Kidney (tissue), 14 donors: ENCODE results near the gene ZNRF3. TPM values are rescaled to one million over a fixed set of nuclear protein-coding genes. Genes with fewer than 3 reads are reported as not detected.

ENCODE experiments used
- DNase-seq, 5 donors: peaks; one replicate each; pipeline ENCODE4 v3.0.0-alpha.2; 2013 to 2020
- FAIRE-seq: peaks from 2 replicates; lab custom pipeline; 2012; peaks lifted over from hg19 to GRCh38; lab: Jason Lieb, UNC
- H3K27ac ChIP-seq, 2 donors: one replicate each; pipeline ENCODE4 v1.7.0; 2013; ENCODE audit warnings: low read depth in 2 of 2, low read length in 2 of 2, inconsistent platforms in 1 of 2
- H3K27me3 ChIP-seq: one replicate; pipeline ENCODE4 v1.7.1; 2013; ENCODE audit warnings: low read length, inconsistent platforms; ENCODE audit not compliant: control insufficient read depth, insufficient read depth
- H3K36me3 ChIP-seq, 3 donors: one replicate each; pipeline versions ENCODE4 v1.7.0 to v1.7.1; 2013; ENCODE audit warnings: low read length in 3 of 3, control low read depth in 1 of 3, inconsistent platforms in 1 of 3; ENCODE audit not compliant: insufficient read depth in 3 of 3, control insufficient read depth in 2 of 3
- H3K4me1 ChIP-seq, 3 donors: one replicate each; pipeline versions ENCODE4 v1.7.0 to v1.7.1; 2013; ENCODE audit warnings: low read length in 3 of 3, inconsistent platforms in 1 of 3, low read depth in 1 of 3; ENCODE audit not compliant: control insufficient read depth in 2 of 3, insufficient read depth in 2 of 3
- H3K4me3 ChIP-seq, 3 donors: one replicate each; pipeline versions ENCODE4 v1.7.0 to v1.8.1; 2013; ENCODE audit warnings: low read length in 3 of 3, control low read depth in 1 of 3, inconsistent platforms in 1 of 3
- H3K9ac ChIP-seq, 3 donors: one replicate each; pipeline versions ENCODE4 v1.7.0 to v1.7.1; 2013; ENCODE audit warnings: low read length in 3 of 3, control low read depth in 1 of 3, inconsistent platforms in 1 of 3
- H3K9me3 ChIP-seq, 3 donors: one replicate each; pipeline versions ENCODE4 v1.7.0 to v1.7.1; 2013; ENCODE audit warnings: low read length in 3 of 3, control low read depth in 1 of 3, inconsistent platforms in 1 of 3; ENCODE audit not compliant: control insufficient read depth in 2 of 3, insufficient read depth in 1 of 3
- CTCF ChIP-seq: IDR thresholded peaks from 3 replicates; pipeline ENCODE4 v1.5.1; 2012; ENCODE audit warnings: mild to moderate bottlenecking, moderate library complexity, borderline replicate concordance; ENCODE audit not compliant: insufficient read depth; ENCODE audit errors: extremely low read depth
- intact Hi-C: fragments of 100-400 bp; cut with DNase I; formaldehyde crosslinking; loops from one replicate; pipeline ENCODE4 v1.11.1; 2022
- polyA plus RNA-seq: library from polyadenylated mRNA; stranded (reverse); fragments of 350-450 nt; fragmentation: Illumina TruSeq; extraction: RNeasy Lipid Tissue Mini Kit (QIAGEN cat#74804); gene quantifications from one replicate; pipeline ENCODE4 v1.2.3, GENCODE V29; 2014; ENCODE audit warnings: low read depth, low replicate concordance; ENCODE audit not compliant: insufficient read depth
- total RNA-seq: library from RNA; stranded (reverse); fragmentation: NEBNext Ultra II Directional; extraction: Animal tissue kit (Norgen Biotek cat#: 25700); gene quantifications from one replicate; pipeline ENCODE4 v1.2.1, GENCODE V29; 2021
- donor health status: control.
- donor health status: control.
- donor health status: control.
- donor health status: control.
- donor health status: control.
- donor health status: DM: yes; HTN: yes; CAD: no.
- donor health status: Normal renal cell carcinoma (clear cell type).

Gene ZNRF3
- total and polyA plus RNA-seq, 2 donors from 2014 or later, result 6.8 to 24.4 TPM

DNA sequence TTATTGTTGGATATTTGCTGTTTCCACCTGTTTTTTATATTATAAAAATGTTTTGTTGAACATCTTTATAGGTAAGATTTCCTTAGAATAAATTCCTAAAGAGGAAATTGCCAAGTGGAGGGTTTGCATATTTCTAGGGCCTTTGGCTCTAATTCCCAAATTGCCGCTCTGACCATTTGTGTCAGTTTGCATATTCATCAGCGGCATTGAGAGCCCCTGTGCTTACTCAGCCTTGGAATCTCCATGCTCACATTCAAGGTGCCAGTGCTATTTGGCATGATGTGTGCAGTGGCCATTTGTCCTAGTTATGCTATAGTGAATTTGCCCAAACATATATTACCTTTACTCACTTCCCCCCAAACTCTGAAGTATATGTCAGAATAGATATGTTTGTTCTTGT lies 214.9 kb downstream of the ZNRF3 start:
- H3K27me3 ChIP-seq, result no peaks in the 10 kb centered on the region
- H3K36me3 ChIP-seq, result peaks cover 4 to 13% (median 5%) of the 10 kb centered on the region in 3 donors
- H3K4me1 ChIP-seq, result peaks cover 0 to 6% (median 0%) of the 10 kb centered on the region in 3 donors
- FAIRE-seq, result no peak
- no peak overlapping the region for H3K4me3 ChIP-seq
- H3K27ac ChIP-seq, result no peak overlapping the region
- no peaks in the 10 kb centered on the region for H3K9me3 ChIP-seq
- no peak for TF ChIP-seq CTCF
- H3K9ac ChIP-seq, result no peak overlapping the region
- intact Hi-C loops, result no loop called here
- DNase-seq, result no peak

DNA sequence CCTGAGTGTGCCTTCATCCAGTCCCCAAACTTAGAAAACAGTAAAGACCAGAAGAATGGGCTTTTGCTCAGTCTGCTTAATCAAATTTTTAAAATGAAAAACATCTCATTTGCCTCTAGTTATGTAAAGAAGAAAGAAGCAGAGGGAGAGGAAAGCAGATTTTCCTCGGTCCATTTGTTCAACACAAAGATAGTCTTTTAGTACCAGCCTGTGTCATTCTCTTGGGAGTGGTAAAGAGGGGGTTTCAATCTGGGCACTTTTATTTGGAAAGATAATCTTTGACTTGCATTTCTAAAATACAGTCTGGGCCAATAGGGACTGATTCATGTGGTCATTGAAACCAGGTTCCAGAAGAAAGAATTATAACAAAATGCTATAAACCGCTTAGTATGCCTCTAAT lies 218.9 kb downstream of the ZNRF3 start:
- Histone ChIP-seq H3K27ac (no peak overlapping the region), H3K4me3 (no peak overlapping the region), H3K9me3 (no peaks in the 10 kb centered on the region), H3K9ac (no peak overlapping the region), H3K4me1 (no peaks in the 10 kb centered on the region), H3K36me3 (peaks cover 0 to 5% (median 4%) of the 10 kb centered on the region in 3 donors), H3K27me3 (no peaks in the 10 kb centered on the region)
- TF ChIP-seq CTCF, result no peak
- no peak for FAIRE-seq
- intact Hi-C loops, result no loop called here
- no peak for DNase-seq

GRCh38 chr22:29103121-29103520 lies 219.7 kb downstream of the ZNRF3 start:
- FAIRE-seq, result no peak
- H3K9ac ChIP-seq, result no peak overlapping the region
- intact Hi-C loops, result no loop called here

More at GRCh38 chr22:29103121-29103520, 219.7 kb downstream of the ZNRF3 start:
- Histone ChIP-seq H3K36me3 (peaks cover 0 to 5% (median 4%) of the 10 kb centered on the region in 3 donors), H3K27me3 (no peaks in the 10 kb centered on the region), H3K4me3 (no peak overlapping the region), H3K9me3 (no peaks in the 10 kb centered on the region), H3K4me1 (no peaks in the 10 kb centered on the region), H3K27ac (no peak overlapping the region)
- TF ChIP-seq CTCF, result no peak
- DNase-seq, result no peak
